PC-9 (cell line): Measurements from ENCODE around the gene STXBP5.

ENCODE experiments used
- EZH2 ChIP-seq: fragments of 200-600 bp; sonication (generic); IDR thresholded peaks from 2 replicates; pipeline ENCODE4 v1.8.0; 2017; ENCODE audit warnings: antibody characterized with exemption, low read depth
- TF ChIP-seq, protein P1 (sequence below): fragments of 200-600 bp; sonication (generic); conservative IDR thresholded peaks from 2 replicates; pipeline ENCODE4 v1.6.1; 2017; ENCODE audit warnings: mixed run types, antibody characterized with exemption, mild to moderate bottlenecking, moderate library complexity

- TF ChIP-seq, protein P1, sequence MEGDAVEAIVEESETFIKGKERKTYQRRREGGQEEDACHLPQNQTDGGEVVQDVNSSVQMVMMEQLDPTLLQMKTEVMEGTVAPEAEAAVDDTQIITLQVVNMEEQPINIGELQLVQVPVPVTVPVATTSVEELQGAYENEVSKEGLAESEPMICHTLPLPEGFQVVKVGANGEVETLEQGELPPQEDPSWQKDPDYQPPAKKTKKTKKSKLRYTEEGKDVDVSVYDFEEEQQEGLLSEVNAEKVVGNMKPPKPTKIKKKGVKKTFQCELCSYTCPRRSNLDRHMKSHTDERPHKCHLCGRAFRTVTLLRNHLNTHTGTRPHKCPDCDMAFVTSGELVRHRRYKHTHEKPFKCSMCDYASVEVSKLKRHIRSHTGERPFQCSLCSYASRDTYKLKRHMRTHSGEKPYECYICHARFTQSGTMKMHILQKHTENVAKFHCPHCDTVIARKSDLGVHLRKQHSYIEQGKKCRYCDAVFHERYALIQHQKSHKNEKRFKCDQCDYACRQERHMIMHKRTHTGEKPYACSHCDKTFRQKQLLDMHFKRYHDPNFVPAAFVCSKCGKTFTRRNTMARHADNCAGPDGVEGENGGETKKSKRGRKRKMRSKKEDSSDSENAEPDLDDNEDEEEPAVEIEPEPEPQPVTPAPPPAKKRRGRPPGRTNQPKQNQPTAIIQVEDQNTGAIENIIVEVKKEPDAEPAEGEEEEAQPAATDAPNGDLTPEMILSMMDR, result no peak
- TF ChIP-seq EZH2, result no peak
These were observed 23.6 kb downstream of the STXBP5 start for GRCh38 chr6:147227770-147228320.
